HG03108 (cell line): ENCODE data around the gene PRKCB.

Experiments used
- ATAC-seq: cut with Tn5 transposase; IDR thresholded peaks from one replicate; pipeline ENCODE4 v1.9.1; 2021; ENCODE audit warnings: moderate library complexity; ENCODE audit not compliant: unreplicated experiment

PRKCB gene

DNA sequence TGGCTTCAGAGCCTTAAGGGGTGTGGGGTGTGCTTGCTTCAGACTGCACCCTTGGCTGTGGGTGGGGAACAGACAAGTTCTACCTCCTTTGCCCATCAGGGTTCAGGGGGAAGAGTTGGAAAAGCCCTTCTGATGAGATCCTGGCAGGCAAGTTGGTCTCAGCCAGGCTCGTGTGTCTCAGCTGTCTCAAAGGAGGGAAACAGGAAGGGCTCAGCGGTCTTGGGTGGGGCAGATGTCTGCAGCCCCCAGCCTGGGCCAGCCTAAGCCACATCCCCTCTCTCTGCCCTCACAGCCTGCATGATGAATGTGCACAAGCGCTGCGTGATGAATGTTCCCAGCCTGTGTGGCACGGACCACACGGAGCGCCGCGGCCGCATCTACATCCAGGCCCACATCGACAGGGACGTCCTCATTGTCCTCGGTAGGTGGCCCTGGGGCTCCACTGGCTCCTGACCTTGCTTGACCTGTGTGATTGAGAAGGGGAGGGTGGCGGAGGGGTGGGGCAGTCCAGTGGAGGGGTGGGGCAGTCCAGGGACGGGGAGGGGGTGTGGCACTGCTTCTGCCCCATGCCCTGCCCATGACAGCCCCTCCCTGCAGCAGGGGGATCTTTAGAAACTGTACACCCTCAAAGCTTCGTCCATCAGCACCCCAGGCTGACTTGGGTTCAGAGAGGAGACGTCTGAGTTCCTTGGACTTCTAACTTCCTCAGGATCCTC is 199.5 kb downstream of the PRKCB start:
- ATAC-seq = no peak

DNA sequence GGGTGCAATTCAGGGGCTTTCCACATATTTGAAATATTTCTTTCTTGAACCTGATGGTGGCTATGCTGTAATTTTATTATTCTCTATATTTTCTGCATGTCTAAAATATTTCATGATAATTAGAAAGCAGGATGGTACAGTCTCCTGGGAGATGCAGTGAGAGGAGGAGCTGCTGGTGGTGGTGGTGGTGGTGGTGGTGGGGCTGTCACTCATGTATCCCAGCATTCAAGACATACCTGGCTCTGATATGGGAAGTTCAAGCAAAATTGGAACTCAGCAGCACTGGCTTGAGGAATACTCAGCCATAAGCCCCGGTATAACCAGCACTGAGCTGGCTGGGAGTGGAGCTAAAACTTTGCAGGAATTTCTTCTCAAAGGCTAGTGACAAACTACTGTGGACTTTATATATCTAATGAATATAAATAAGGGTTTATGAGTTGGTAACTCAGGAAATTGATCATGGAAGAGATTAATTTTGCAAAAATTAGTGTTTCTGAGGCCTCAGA is 200.3 kb downstream of the PRKCB start:
- no peak for ATAC-seq

DNA sequence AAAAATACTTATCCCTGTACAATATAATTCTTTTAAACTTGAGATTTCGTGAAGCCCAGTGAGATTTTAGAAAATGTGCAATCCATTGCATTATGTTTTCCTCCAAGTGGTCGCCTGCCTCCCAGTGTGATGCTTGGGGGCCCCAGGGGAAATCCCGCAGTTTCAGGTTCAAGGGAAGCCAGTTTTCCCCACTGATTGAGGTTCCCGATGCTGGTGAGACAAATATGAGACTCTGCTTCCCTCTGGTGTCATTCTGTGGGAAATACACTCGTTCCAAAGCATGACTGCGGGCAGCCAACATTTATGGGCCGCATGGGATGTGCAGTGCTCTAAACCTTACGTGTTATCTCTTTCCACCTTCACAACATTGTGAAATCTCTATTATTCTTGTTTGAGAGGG is 200.8 kb downstream of the PRKCB start:
- no peak for ATAC-seq

DNA sequence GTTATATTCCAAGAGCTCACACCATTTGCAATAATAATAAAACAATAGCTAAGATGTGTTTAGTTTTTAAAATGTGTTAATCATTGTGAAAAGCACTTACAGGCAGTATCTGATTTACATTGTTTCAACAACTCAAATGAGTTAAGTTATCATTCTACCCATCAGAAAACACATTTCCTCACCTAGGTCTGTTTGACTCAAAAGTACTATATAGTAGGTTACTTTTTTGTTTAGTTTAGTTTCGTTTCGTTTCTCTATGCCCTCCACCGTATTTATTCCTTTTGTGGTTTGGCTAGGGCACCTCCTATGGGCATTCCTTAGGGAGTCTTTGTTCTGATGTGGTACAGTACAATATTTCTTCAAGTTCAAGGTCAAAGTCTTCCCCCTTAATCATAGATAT is 201.6 kb downstream of the PRKCB start:
- no peak for ATAC-seq

DNA sequence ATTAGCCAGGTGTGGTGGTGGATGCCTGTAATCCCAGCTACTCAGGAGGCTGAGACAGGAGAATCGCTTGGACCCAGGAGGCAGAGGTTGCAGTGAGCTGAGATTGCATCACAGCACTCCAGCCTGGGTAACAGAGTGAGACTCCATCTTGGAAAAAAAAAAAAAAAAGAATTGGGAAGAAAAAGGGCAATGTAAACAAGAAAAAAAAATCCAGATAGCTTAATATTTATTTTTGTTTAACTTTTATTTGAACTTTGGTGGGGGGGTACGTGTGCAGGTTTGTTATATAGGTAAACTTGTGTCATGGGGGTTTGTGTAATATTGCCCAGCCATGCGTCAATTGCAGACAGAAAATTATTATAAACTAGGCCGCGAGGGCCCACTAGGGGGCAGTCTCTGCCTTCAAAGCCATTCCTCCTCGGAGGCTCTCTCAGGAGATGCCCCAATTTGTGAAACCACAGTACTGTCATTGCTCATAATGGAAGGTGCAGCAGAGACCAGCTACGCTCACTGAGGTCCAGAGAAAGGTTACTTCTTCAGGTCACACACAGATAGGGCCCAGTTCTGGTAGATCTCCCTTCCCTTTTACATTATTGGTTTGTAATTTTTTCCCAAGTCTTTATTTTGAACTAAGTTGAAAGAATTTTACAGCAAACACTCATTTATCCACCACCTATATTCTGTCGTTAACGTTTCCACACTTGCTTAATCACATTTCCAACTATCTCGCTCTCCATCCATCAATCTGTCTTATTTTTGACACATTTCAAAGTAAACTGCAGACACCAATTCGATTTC is 206.2 kb downstream of the PRKCB start:
- ATAC-seq = no peak

DNA sequence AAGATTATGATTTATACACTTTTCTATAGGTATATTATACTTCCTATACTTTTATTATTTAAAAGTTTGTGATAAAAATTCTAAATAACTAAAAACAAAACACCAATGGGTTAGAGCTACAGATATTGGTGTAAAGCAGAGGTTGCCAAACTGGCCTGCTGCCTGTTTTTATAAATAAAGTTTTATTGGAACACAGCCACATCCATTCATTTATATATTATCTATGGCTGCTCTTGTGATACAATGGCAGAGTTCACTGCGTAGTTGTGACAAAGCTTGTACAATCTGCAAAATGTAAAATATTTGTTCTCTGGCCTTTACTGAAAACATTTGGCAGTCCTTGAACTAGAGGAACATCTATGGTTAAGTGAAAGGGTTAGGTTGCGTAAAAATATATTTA is 208.7 kb downstream of the PRKCB start:
- ATAC-seq = no peak

DNA sequence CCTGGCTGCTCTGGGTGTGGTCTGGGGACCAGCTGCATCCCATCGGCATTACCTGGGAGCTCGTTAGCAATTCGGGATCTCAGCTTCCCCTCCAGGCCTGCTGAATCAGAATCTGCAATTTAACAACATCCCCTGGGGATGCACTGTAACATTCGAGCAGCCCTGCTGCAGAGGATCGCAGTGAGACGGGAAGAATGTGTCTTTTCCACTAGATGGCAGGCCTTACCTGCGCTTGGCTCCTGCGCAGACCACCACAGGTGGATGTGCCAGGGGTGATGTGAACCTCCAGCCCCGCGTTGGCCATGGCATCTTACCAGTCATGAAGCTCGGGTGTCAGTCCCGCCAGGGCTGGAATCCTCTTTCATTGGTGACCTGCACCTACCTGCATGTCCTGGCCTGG is 209.9 kb downstream of the PRKCB start:
- ATAC-seq = no peak

DNA sequence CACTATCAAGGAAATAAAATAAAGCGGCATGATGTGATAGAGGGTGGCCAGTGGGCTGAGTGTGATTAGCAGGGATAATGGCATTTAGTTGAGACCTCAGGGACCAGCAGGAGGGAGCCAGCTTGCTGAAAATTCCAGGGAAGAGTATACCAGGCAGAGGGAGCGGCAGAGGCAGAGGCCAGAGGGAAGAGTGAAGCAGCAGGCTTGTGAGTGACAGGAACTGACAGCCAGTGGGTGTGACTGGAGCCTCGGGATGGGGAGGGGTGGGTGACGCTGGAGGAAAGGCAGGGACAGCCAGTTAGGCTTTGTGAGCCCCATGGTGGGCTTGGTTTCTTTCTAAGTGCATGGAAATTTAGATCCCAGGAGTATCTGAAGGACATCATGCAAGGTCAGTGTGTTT is 210.7 kb downstream of the PRKCB start:
- no peak for ATAC-seq

DNA sequence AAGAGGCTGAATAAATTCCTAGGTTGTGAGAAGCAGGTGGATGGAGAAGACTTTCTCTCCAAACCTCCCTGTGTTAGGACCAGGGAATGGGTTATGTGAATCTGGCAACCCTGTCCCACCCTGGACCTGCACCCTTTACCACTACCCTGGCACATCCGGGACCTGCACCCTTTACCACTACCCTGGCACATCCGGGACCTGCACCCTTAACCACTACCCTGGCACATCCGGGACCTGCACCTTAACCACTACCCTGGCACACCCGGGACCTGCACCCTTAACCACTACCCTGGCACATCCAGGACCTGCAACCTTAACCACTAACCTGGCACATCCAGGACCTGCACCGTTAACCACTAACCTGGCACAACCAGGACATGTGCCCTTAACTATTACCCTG is 213.3 kb downstream of the PRKCB start:
- ATAC-seq = no peak

DNA sequence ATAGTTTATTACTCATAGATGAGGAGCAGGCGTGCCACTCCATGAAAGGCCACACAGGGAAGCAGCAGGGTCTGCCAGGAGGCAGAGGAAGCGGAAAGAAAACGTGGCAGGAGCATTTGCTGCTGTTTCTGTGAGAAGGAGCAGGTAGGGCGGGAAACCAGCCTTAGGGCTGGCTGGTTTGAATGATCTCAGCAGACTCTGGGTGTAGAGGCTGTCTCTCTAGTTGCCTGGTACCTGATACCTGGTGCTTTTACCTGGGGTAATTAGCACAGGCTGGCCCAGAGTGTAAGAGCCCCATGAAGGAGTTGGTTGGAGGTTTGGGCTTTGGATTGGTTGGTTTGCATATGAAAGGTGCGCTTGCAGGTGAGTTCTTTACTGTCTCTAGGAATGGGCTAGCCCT is 215.3 kb downstream of the PRKCB start:
- ATAC-seq = no peak

DNA sequence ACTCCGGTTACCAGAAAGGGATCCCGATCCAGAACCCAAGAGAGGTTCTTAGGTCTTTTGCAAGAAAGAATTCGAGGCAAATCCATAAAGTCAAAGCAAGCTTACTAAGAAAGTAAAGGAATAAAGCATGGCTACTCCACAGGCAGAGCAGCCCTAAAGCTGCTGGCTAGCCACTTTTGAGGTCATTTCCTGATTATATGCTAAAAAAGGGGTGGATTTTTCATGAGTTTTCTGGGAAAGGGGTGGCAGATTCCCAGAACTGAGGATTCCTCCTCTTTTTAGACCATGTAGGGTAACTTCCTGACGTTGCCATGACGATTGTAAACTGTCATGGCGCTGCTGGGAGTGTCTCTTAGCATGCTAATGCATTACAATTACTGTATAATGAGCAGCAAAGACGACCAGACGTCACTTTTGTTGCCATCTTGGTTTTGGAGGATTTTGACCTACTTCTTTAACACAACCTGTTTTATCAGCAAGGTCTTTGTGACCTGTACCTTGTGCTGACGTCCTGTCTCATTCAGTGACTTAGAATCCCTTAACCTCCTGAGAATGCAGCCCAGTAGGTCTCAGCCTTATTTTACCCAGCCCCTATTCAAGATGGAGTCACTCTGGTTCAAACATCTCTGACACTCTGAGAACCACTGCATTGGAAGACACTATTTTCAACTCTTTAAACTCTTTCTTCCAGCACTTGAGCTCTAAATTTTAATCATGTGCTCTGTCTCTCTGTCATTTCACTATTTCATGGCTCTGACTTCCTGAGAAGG is 216.7 kb downstream of the PRKCB start:
- no peak for ATAC-seq

DNA sequence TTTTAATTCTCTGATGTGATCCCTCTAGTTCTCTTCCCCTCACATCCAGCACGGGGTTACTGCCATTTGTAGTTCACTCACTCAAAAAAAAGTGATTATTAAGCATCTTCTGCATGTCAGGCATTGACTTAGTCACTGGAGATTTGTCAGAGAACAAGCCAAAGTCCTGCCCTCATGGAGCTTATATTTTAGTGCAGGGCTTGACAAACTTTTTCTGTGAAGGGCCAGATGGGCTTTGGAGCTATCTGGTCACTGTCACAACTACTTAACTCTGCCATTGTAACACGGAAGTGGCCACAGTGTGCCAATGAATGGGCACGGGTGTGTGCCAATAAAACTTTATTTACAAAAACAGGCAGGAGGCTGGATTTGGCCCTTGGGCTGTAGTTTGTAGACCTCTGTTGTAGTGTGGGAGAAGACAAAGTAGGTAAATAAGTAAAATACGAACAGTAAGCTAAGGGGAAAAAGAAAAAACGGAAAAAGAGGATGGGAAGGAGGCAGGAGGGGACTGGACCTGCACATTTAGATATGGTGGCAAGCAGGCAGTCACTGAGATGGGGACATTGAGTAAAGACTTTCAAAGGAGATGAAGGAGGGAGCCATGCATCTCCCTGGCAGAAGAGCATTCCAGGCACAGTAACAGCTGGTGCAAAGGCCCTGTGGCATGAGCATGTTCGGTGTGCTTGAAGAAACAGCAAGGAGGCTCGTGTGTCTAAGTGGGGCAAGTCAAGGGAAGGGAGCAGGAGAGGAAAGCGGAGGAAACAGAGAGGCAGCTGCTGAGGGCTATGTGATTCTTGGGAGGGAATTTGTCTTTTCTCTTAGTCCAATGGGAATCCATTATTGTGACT is 217.5 kb downstream of the PRKCB start:
- no peak for ATAC-seq

DNA sequence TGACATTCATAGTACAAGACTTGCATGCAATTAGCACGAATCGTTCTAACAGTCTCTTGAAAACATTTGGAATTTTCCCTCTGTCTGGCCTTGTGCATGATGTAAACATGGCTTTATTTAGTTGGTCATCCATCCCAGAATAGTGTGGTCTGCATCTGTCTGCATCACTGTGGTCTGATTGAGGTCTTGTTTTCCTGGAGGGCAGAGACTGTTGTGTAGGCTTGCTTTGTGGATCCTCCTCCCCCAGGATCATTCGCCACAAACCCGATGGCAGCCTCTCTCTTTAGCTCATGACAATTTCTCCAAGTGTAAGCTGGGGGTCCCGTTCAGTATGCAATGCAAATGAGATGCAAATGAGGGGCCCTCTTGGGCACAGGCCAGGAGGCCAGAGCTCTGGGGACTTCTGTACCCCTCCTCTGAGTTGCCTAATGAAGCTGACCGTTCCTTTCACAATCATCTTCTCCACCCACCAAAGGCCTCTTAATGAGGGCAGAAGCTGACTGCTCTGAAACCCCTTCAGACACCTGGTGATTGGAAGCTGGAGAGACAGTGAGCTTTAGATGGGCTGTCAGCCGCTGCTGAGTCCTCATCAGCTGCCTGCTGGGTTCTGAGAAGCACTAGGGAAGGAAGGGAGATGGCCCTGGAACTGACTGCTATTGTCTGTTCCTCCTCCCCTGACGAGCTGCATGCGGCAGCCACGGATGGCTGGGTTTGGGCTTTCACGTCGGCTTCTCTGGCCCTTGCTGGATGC is 219.1 kb downstream of the PRKCB start:
- ATAC-seq = no peak

DNA sequence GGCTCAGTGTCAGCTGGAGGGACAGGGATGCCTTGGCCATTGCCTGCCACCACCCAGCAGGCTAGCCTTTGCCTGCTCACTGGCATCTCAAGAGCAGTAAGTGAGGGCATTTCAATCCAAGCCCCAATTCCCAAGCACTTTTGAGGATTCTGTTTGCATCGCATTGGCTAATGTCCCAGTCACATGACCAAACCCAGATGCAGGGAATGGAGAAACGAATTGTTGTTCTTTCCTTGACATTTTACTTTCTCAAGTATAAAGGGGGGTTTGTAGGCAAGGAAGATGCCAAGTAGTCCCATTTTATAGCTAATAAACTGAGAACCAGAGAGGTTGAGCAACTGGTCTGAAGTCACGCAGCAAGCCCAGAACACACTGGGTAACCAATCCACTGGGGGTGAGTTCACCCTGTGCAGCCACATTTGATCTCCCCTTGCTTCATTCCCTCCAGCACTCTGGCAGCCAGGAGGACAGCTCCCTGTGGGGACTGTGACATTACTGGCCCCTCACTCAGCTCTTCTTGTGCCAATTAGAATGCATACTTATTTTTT is 226.6 kb downstream of the PRKCB start:
- ATAC-seq = no peak

DNA sequence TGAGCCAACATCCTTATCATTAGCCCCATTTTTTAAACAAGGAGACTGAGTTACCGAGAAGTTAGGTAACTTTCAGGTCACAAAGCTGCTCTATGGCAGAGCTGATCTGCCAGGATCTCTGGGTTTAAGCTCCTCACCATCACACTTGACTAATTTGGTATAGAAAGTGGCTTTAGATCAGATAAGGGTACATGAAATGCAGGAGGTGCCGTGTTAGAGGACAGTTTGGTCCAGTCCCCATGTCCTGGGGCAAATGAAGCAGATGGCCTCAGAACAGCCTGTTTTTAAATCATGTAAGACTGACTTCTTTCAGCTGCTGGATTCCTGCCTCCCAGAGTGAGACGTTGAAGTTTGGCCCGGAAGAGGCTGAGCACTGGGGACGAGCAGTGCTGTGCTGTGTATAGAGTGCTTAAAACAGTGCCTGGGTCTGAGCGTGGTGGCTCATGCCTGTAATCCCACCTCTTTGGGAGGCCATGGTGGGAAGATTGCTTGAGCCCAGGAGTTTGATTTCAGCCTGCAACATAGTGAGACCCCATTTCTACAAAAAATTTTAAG is 233.3 kb downstream of the PRKCB start:
- no peak for ATAC-seq

DNA sequence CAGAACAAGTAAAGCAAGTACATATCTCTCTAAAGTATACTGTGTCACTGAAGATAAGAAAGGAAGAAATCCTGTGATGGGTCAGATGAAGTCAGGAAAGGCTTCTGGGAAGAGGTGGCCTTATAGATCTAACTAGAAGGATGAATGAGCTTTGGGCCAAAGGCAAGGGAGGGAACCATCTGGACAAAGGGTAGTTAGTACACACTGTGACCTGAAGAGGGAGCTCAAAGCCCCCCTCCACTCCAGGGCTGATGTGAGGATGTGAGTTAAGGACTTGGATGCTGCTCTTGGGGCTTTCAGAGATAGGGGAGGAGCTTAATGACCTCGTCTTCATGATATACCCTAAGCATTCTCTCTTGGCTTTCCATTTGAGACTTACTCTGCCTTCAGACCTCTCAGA is 235.1 kb downstream of the PRKCB start:
- ATAC-seq = no peak

DNA sequence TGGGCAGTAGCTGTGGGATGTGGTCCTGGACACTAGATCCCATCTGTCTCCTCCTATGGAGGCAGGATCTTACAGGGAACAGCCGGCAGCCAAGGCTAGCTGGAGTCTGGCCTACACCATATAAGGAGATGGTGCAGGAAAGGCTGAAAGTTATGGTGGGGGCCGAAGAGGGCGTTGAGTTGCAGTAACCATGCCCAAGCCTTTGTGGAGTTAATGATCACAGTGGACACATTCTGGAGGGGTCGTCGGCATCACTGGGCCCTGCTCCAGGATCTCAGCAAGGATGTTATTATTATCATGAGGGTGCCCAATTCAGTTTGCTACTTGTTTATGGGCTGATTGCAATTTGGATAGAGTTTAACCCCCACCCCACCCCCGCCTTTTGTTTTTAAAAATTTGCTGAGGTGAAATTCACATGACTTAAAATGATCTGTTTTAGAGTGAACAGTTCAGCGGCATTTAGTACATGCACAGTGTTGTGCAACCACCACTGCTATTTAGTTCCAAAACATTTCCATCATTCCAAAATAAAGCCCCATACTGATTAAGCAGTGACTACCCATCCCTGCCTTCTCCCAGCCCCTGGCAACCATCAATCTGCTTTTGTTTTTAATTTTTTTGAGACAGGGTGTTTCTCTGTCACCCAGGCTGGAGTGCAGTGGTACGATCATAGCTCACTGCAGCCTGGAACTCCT is 236.0 kb downstream of the PRKCB start:
- ATAC-seq = no peak

DNA sequence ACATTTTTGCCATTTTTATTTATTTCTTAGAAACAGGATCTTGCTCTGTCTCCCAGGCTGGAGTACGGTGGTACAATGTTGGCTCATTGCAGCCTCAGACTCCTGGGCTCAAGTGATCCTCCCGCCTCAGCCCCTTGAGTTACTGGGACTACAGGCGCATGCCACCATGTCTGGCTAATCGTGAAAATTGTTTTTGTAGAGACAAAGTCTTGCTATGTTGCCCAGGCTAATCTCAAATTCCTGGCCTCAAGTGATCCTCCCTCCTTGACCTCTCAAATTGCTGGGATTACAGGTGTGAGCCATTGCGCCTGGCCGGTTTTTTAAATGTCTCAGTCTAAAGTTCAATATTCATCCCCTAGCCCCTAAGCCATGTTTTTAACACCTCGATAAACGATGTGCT is 237.5 kb downstream of the PRKCB start:
- ATAC-seq = no peak

DNA sequence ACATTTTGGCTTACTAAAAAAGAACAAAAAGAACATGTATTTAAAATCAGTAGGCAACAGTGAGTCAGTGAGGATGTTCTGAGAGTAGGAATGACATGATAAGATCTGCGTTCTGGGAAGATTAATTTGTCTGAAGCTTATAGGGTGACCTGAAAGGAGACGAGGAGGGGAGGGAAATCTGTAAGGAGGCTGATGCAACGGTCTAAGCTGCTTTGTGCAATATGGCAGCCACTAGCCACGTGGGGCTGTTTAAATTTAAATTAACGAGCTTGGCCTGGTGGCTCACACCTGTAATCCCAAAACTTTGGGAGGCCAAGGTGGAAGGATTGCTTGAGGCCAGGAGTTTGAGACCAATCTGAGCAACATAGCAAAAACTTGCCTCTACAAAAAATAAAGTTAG is 238.8 kb downstream of the PRKCB start:
- no peak for ATAC-seq
